HEK293 (cell line): ENCODE results near the gene METAP1D.

Source experiments
- FEZF1 ChIP-seq: fragments of 450-650 bp; formaldehyde crosslinking; IDR thresholded peaks from 2 replicates; pipeline ENCODE4 v1.5.1; 2016; ENCODE audit warnings: missing biosample characterization, missing genetic modification characterization
- GLI2 ChIP-seq: fragments of 450-650 bp; formaldehyde crosslinking; IDR thresholded peaks from 2 replicates; pipeline ENCODE4; 2017; ENCODE audit warnings: missing biosample characterization, missing genetic modification characterization, low read depth, borderline replicate concordance
- SCRT2 ChIP-seq: fragments of 450-650 bp; formaldehyde crosslinking; IDR thresholded peaks from 2 replicates; pipeline ENCODE4 v1.5.1; 2016; ENCODE audit warnings: missing biosample characterization, missing genetic modification characterization
- ZBTB10 ChIP-seq: fragments of 450-650 bp; formaldehyde crosslinking; IDR thresholded peaks from 2 replicates; pipeline ENCODE4 v1.5.1; 2016; ENCODE audit warnings: missing biosample characterization, missing genetic modification characterization
- ZBTB21 ChIP-seq: fragments of 450-650 bp; formaldehyde crosslinking; IDR thresholded peaks from 2 replicates; pipeline ENCODE4 v1.5.1; 2017; ENCODE audit warnings: missing biosample characterization, missing genetic modification characterization
- ZBTB48 ChIP-seq: fragments of 450-650 bp; formaldehyde crosslinking; IDR thresholded peaks from 2 replicates; pipeline ENCODE4 v1.5.1; 2016; ENCODE audit warnings: missing biosample characterization, missing genetic modification characterization
- ZFP69B ChIP-seq: fragments of 450-650 bp; formaldehyde crosslinking; IDR thresholded peaks from 2 replicates; pipeline ENCODE4 v1.5.1; 2016; ENCODE audit warnings: missing biosample characterization, missing genetic modification characterization
- ZNF138 ChIP-seq: fragments of 450-650 bp; formaldehyde crosslinking; IDR thresholded peaks from 2 replicates; pipeline ENCODE4 v1.5.1; 2016; ENCODE audit warnings: missing biosample characterization, missing genetic modification characterization, borderline replicate concordance
- ZNF302 ChIP-seq: fragments of 450-650 bp; formaldehyde crosslinking; IDR thresholded peaks from 2 replicates; pipeline ENCODE4 v1.5.1; 2016; ENCODE audit warnings: missing biosample characterization, missing genetic modification characterization, low read depth
- ZNF324 ChIP-seq: fragments of 450-650 bp; formaldehyde crosslinking; IDR thresholded peaks from 2 replicates; pipeline ENCODE4 v1.5.1; 2016; ENCODE audit warnings: missing biosample characterization, missing genetic modification characterization
- ZNF391 ChIP-seq: fragments of 450-650 bp; formaldehyde crosslinking; IDR thresholded peaks from 2 replicates; pipeline ENCODE4 v1.5.1; 2016; ENCODE audit warnings: low read depth, missing biosample characterization, missing genetic modification characterization, borderline replicate concordance
- ZNF501 ChIP-seq: fragments of 450-650 bp; formaldehyde crosslinking; IDR thresholded peaks from 2 replicates; pipeline ENCODE4 v1.5.1; 2016; ENCODE audit warnings: missing biosample characterization, missing genetic modification characterization
- ZNF560 ChIP-seq: fragments of 450-650 bp; formaldehyde crosslinking; IDR thresholded peaks from 2 replicates; pipeline ENCODE4 v1.5.1; 2017; ENCODE audit warnings: missing biosample characterization, missing genetic modification characterization, borderline replicate concordance
- ZNF596 ChIP-seq: fragments of 450-650 bp; IDR thresholded peaks from 2 replicates; pipeline ENCODE4 v1.5.0; 2018; ENCODE audit warnings: missing biosample characterization, mild to moderate bottlenecking, missing genetic modification characterization, moderate library complexity
- ZNF639 ChIP-seq: fragments of 450-650 bp; formaldehyde crosslinking; IDR thresholded peaks from 2 replicates; pipeline ENCODE4 v1.5.1; 2016; ENCODE audit warnings: missing biosample characterization, missing genetic modification characterization
- ZNF692 ChIP-seq: fragments of 450-650 bp; formaldehyde crosslinking; IDR thresholded peaks from 2 replicates; pipeline ENCODE4 v1.5.1; 2016; ENCODE audit warnings: missing biosample characterization, missing genetic modification characterization
- ZNF76 ChIP-seq: fragments of 450-650 bp; formaldehyde crosslinking; IDR thresholded peaks from 2 replicates; pipeline ENCODE4; 2016; ENCODE audit warnings: low read depth, missing biosample characterization, missing genetic modification characterization, borderline replicate concordance
- ZNF843 ChIP-seq: fragments of 450-650 bp; formaldehyde crosslinking; IDR thresholded peaks from 2 replicates; pipeline ENCODE4 v1.5.1; 2016; ENCODE audit warnings: missing biosample characterization, missing genetic modification characterization
- ZSCAN30 ChIP-seq: fragments of 450-650 bp; IDR thresholded peaks from 2 replicates; pipeline ENCODE4 v1.5.1; 2018; ENCODE audit warnings: missing biosample characterization, mild to moderate bottlenecking, missing genetic modification characterization, moderate library complexity
- TF ChIP-seq, protein P1 (sequence below): fragments of 450-650 bp; formaldehyde crosslinking; IDR thresholded peaks from 2 replicates; pipeline ENCODE4 v1.5.1; 2017; ENCODE audit warnings: missing biosample characterization, missing genetic modification characterization

The METAP1D gene

GRCh38 chr2:171999604-172000469 is at the start of gene METAP1D (continued):
- peak; percentile 69; the same call in 1 of the 2 replicates for TF ChIP-seq ZNF639 (tag by site-specific recombination)
- TF ChIP-seq ZNF302 (tag by site-specific recombination) = no peak
- peak; percentile 63; the same call in 1 of the 2 replicates for TF ChIP-seq ZNF596 (tag by site-specific recombination)
- TF ChIP-seq SCRT2 = peak; percentile 56; the same call in 1 of the 2 replicates
- TF ChIP-seq FEZF1 (tag by site-specific recombination) = 0 out of 2 replicates have a peak, but pooled peaks have one; percentile 16
- peak; percentile 91 for TF ChIP-seq ZNF501
- no peak for TF ChIP-seq ZNF560 (tag by site-specific recombination)
- TF ChIP-seq, protein P1, sequence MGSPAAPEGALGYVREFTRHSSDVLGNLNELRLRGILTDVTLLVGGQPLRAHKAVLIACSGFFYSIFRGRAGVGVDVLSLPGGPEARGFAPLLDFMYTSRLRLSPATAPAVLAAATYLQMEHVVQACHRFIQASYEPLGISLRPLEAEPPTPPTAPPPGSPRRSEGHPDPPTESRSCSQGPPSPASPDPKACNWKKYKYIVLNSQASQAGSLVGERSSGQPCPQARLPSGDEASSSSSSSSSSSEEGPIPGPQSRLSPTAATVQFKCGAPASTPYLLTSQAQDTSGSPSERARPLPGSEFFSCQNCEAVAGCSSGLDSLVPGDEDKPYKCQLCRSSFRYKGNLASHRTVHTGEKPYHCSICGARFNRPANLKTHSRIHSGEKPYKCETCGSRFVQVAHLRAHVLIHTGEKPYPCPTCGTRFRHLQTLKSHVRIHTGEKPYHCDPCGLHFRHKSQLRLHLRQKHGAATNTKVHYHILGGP (tag by site-specific recombination) = no peak
- TF ChIP-seq ZNF391 (tag by site-specific recombination) = peak; percentile 74; the same call in 1 of the 2 replicates
- TF ChIP-seq ZBTB48 (tag by site-specific recombination) = 0 out of 2 replicates have a peak, but pooled peaks have one; percentile 16
- no peak for TF ChIP-seq ZNF76 (tag by site-specific recombination)
- no peak for TF ChIP-seq GLI2 (tag by site-specific recombination)
- peak; percentile 54 for TF ChIP-seq ZSCAN30 (tag by site-specific recombination)
- TF ChIP-seq ZFP69B (tag by site-specific recombination) = peak; percentile 41; the same call in 1 of the 2 replicates
- 0 out of 2 replicates have a peak, but pooled peaks have one; percentile 29 for TF ChIP-seq ZNF843 (tag by site-specific recombination)
- TF ChIP-seq ZNF692 (tag by site-specific recombination) = peak; percentile 56; the same call in 1 of the 2 replicates
- TF ChIP-seq ZBTB21 (tag by site-specific recombination) = peak; percentile 52; the same call in 1 of the 2 replicates
- no peak for TF ChIP-seq ZNF138 (tag by site-specific recombination)
- peak; percentile 31; the same call in 1 of the 2 replicates for TF ChIP-seq ZBTB10 (tag by site-specific recombination)
- peak; percentile 85 for TF ChIP-seq ZNF324 (tag by site-specific recombination)
